PC-9 (cell line): Measurements from ENCODE around the gene ZNF576. TPM values are rescaled to one million over a fixed set of nuclear protein-coding genes. Genes with fewer than 3 reads are reported as not detected.

Experiments
- BruUV-seq: library from RNA; stranded (reverse); fragments of 400-500 nt; replicated peaks from 2 replicates; lab custom pipeline; 2021; lab: Mats Ljungman, UMichigan
- CTCF ChIA-PET: fragments of 300-600 bp; sonication (Branson Sonifier 250); formaldehyde crosslinking; loops from one replicate; lab custom pipeline; 2022; ENCODE audit warnings: antibody characterized with exemption; lab: Charles Lee
- POLR2A ChIA-PET: fragments of 300-600 bp; sonication (Branson Sonifier 250); formaldehyde crosslinking; loops from one replicate; lab custom pipeline; 2022; ENCODE audit warnings: antibody characterized with exemption; ENCODE audit not compliant: unreplicated experiment; lab: Charles Lee
- DNase-seq, 2 experiments: peaks; one replicate each; pipeline versions ENCODE4 v3.0.0 to v3.0.0-alpha.2; 2015 to 2022; ENCODE audit warnings: mixed read lengths in 1 of 2
- H2AFZ ChIP-seq: fragments of 200-600 bp; sonication (generic); 2 replicates; pipeline ENCODE4 v1.8.1; 2017; ENCODE audit warnings: antibody characterized with exemption
- H3F3A ChIP-seq: fragments of 200-600 bp; sonication (generic); 2 replicates; pipeline ENCODE4 v1.8.1; 2017; ENCODE audit warnings: antibody characterized with exemption, mild to moderate bottlenecking, low read depth; ENCODE audit not compliant: insufficient read depth
- H3K27ac ChIP-seq: fragments of 200-600 bp; sonication (generic); 2 replicates; pipeline ENCODE4 v1.6.1; 2016; ENCODE audit warnings: mixed run types
- H3K27me3 ChIP-seq: fragments of 200-600 bp; sonication (generic); 2 replicates; pipeline ENCODE4 v1.6.1; 2016; ENCODE audit warnings: low read depth, mixed run types; ENCODE audit not compliant: insufficient read depth
- H3K36me3 ChIP-seq: fragments of 200-600 bp; sonication (generic); 2 replicates; pipeline ENCODE4 v1.6.1; 2016; ENCODE audit warnings: low read depth, mixed run types
- H3K4me1 ChIP-seq: fragments of 200-600 bp; sonication (generic); replicated peaks from 2 replicates; pipeline ENCODE4 v1.6.1; 2016; ENCODE audit warnings: mixed run types; ENCODE audit not compliant: insufficient read depth
- H3K4me2 ChIP-seq: fragments of 200-600 bp; sonication (generic); 2 replicates; pipeline ENCODE4 v1.6.1; 2017; ENCODE audit warnings: mixed run types
- H3K4me3 ChIP-seq: fragments of 200-600 bp; sonication (generic); 2 replicates; pipeline ENCODE4 v1.6.1; 2016; ENCODE audit warnings: mixed run types
- H3K79me2 ChIP-seq: fragments of 200-600 bp; sonication (generic); 2 replicates; pipeline ENCODE4 v1.6.1; 2017; ENCODE audit warnings: low read depth, mixed run types
- H3K9me2 ChIP-seq: fragments of 200-600 bp; sonication (generic); 2 replicates; pipeline ENCODE4 v1.8.1; 2017; ENCODE audit warnings: mild to moderate bottlenecking; ENCODE audit not compliant: insufficient read depth
- H3K9me3 ChIP-seq: fragments of 200-600 bp; sonication (generic); 2 replicates; pipeline ENCODE4 v1.8.1; 2016; ENCODE audit warnings: low read depth; ENCODE audit not compliant: insufficient read depth
- H4K20me1 ChIP-seq: fragments of 200-600 bp; sonication (generic); 2 replicates; pipeline ENCODE4 v1.8.1; 2017; ENCODE audit not compliant: insufficient read depth
- EZH2 ChIP-seq: fragments of 200-600 bp; sonication (generic); IDR thresholded peaks from 2 replicates; pipeline ENCODE4 v1.8.0; 2017; ENCODE audit warnings: antibody characterized with exemption, low read depth
- intact Hi-C: fragments of 100-400 bp; cut with micrococcal nuclease; formaldehyde crosslinking; loops from one replicate; pipeline ENCODE4 v1.10.0; 2022; ENCODE audit not compliant: unreplicated experiment
- total RNA-seq: library from RNA; stranded (reverse); gene quantifications from 2 replicates; pipeline ENCODE4 v1.2.3, GENCODE V29; 2021
- TF ChIP-seq, protein P1 (sequence below): fragments of 200-600 bp; sonication (generic); conservative IDR thresholded peaks from 2 replicates; pipeline ENCODE4 v1.6.1; 2017; ENCODE audit warnings: mixed run types, antibody characterized with exemption, mild to moderate bottlenecking, moderate library complexity

The ZNF576 gene
- total RNA-seq, 1 experiment from 2014 or later, result 15.5 TPM

DNA sequence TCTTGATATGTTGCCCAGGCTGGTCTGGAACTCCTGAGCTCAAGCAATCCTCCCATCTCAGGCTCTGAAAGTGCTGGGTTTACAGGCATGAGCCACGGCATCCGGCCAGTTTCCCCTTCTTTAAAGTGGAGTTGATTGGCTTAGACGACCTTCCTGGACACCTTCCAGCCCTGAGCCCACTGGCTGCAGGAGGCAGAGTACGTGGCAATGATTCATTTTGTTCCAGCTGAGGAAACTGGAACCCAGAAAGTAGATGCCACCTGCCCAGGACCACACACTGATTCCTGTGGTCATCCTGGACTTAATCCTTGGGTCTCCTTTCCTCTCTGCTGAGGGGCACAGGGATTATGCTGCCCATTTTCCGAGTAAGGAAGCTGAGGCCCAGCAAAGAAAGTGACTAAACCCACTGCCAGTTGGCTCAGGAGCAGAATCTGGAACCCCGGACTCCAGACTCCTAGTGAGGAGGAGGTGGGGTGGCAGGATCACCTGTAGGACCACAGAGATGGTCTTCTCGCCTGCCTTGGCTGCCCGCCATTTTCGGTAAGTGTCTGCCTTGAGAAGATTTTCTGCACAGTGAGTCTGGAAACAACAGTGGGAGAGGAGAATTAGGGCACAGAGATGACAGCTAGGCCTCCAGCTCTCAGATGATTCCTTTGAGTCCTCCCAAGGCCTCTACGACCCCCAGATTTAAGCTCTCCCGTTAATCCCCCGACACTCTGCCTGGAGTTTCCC, 21.8 kb upstream of the ZNF576 start:
- Histone ChIP-seq H3K79me2 (peaks cover 10% of the 10 kb centered on the region), H3K4me1 (peaks cover 10% of the 10 kb centered on the region; the same call in 1 of the 2 replicates), H3K9me2 (no peaks in the 10 kb centered on the region), H3K27ac (no peak overlapping the region), H2AFZ (peak overlapping the region; percentile 100), H3K4me2 (peak overlapping the region; percentile 90), H3F3A (no peaks in the 10 kb centered on the region), H3K36me3 (no peaks in the 10 kb centered on the region; the same call in 1 of the 2 replicates), H4K20me1 (no peaks in the 10 kb centered on the region), H3K27me3 (no peaks in the 10 kb centered on the region), H3K4me3 (peak overlapping the region; percentile 94), H3K9me3 (no peaks in the 10 kb centered on the region)
- TF ChIP-seq EZH2, result no peak
- TF ChIP-seq, protein P1, sequence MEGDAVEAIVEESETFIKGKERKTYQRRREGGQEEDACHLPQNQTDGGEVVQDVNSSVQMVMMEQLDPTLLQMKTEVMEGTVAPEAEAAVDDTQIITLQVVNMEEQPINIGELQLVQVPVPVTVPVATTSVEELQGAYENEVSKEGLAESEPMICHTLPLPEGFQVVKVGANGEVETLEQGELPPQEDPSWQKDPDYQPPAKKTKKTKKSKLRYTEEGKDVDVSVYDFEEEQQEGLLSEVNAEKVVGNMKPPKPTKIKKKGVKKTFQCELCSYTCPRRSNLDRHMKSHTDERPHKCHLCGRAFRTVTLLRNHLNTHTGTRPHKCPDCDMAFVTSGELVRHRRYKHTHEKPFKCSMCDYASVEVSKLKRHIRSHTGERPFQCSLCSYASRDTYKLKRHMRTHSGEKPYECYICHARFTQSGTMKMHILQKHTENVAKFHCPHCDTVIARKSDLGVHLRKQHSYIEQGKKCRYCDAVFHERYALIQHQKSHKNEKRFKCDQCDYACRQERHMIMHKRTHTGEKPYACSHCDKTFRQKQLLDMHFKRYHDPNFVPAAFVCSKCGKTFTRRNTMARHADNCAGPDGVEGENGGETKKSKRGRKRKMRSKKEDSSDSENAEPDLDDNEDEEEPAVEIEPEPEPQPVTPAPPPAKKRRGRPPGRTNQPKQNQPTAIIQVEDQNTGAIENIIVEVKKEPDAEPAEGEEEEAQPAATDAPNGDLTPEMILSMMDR, result no peak
- intact Hi-C loops, result loop anchor here (1.0 to 5.0 kb wide), 2 partner anchors 22 to 47 kb away; partner anchors contain the start of genes ETHE1, IRGQ and ZNF576
- BruUV-seq, result TSS peak; percentile 27
- peak in 1 of 2 experiments; percentile 13 for DNase-seq
- POLR2A ChIA-PET, result no interaction called here
- CTCF ChIA-PET, result interaction anchor here (0.6 to 1.1 kb wide), 3 partner anchors 21 to 431 kb away, joined by 4 to 5 read pairs (median 4); partner anchors contain the start of genes IRGQ and ZNF576

DNA sequence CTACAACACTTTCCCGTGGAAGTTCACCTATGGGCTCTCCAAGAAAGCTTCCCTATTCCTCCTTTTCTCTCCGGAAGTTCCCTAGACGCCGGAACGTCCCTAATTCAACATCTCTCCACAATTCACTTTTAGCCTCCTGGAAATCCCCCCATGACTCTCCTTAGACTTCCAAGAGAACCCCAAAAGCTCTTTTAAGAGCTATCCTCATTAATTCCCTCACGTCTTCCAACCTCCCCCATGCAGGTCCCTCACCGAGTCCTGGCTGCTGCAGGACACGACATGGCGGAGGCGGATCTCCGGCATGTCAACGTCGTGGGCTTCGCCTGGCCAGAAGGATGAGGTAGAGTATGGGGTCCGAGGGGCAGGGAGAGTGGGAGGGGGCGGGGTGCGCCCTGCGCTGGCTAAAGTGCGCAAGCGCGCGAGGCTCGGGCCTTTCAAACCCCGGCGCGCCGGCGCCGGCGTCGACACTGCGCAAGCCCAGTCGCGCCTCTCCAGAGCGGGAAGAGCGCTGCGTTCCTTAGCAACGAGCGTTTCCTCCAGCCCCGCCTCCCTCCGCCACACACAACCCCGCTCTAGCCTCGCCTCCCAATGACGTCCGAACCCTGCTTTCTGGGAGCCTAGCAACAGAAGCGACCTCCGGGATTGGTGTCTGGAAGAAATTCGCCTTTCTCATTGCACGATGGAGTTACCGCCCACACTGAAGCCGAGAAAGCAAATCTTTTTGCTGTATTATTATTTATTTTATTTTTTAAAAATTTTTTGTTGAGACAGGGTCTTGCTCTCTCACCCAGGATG, 21.0 kb upstream of the ZNF576 start, which contains the start of the genes PINLYP and XRCC1:
Gene PINLYP, plus strand, starts transcription at position 646 of the 795 bp plus-strand sequence. CDS start 1,391 bp downstream, outside the sequence.
Gene XRCC1, minus strand, starts transcription at position 372 of the 795 bp plus-strand sequence. Its CDS starts 69 bp downstream, at position 303.
- Histone ChIP-seq H3K27ac (no peak within 1 kb of the TSS), H2AFZ (peak within 1 kb of the TSS; percentile 100), H3K79me2 (peaks cover 10% of the 10 kb centered on the region), H3K4me3 (peak within 1 kb of the TSS; percentile 94), H3K27me3 (no peaks in the 10 kb centered on the region), H3K9me2 (no peaks in the 10 kb centered on the region), H3K9me3 (no peaks in the 10 kb centered on the region), H3K4me2 (peak within 1 kb of the TSS; percentile 90), H4K20me1 (no peaks in the 10 kb centered on the region), H3K4me1 (peaks cover 10% of the 10 kb centered on the region; the same call in 1 of the 2 replicates), H3F3A (no peaks in the 10 kb centered on the region), H3K36me3 (no peaks in the 10 kb centered on the region; the same call in 1 of the 2 replicates)
- no peak for TF ChIP-seq EZH2
- TF ChIP-seq, protein P1, result no peak
- DNase-seq, result peak; percentile 92 to 95
- CTCF ChIA-PET, result interaction anchor here (0.6 to 1.1 kb wide), 4 partner anchors 20 to 430 kb away, joined by 3 to 5 read pairs (median 4); partner anchors contain the start of genes IRGQ and ZNF576
- BruUV-seq, result no TSS peak
- intact Hi-C loops, result loop anchor here (1.0 to 5.0 kb wide), 2 partner anchors 21 to 48 kb away; partner anchors contain the start of genes ETHE1, IRGQ and ZNF576
- POLR2A ChIA-PET, result no interaction called here
